Measurements from ENCODE around the gene ETHE1. TPM values are rescaled to one million over a fixed set of nuclear protein-coding genes. Genes with fewer than 3 reads are reported as not detected.
"Not testable (repeated sequence)": the region's sequence is repeated elsewhere in the genome, so short reads cannot be mapped to it uniquely, and the experiment has no call there.

The ETHE1 gene
- total RNA-seq, 1 donor from 2014 or later: 57.3 TPM

- H3K9me3 Mint-ChIP-seq: no peaks in the 10 kb centered on the region
- peak overlapping the region; percentile 90 for H3K27ac Mint-ChIP-seq
- H3K4me1 Mint-ChIP-seq (ENCODE audit: unreplicated experiment): peaks cover 5% of the 10 kb centered on the region
- TF ChIP-seq CTCF (conservative IDR thresholded peaks at IDR 0.05): no peak
- DNase-seq (ENCODE audit: extremely low spot score, unreplicated experiment): no peak
- peak overlapping the region; percentile 89 for H3K4me3 Mint-ChIP-seq
- peaks cover 4% of the 10 kb centered on the region for H3K36me3 Mint-ChIP-seq
- no peaks in the 10 kb centered on the region for H3K27me3 Mint-ChIP-seq
These were observed 1.8 kb downstream of the ETHE1 start for GRCh38 chr19:43524922-43525835.

- not testable (repeated sequence) for H3K27me3 Mint-ChIP-seq; DNase-seq (ENCODE audit: extremely low spot score, unreplicated experiment); H3K9me3 Mint-ChIP-seq; H3K36me3 Mint-ChIP-seq; H3K4me3 Mint-ChIP-seq
- peak overlapping the region; percentile 93 for H3K27ac Mint-ChIP-seq
- peaks cover 11% of the 10 kb centered on the region for H3K4me1 Mint-ChIP-seq (ENCODE audit: unreplicated experiment)
These were observed 3.3 kb downstream of the ETHE1 start for GRCh38 chr19:43523696-43524095.

- H3K4me3 Mint-ChIP-seq: peak overlapping the region; percentile 66
- H3K36me3 Mint-ChIP-seq: peaks cover 9% of the 10 kb centered on the region
- H3K4me1 Mint-ChIP-seq (ENCODE audit: unreplicated experiment): peaks cover 11% of the 10 kb centered on the region
- no peak for TF ChIP-seq CTCF (conservative IDR thresholded peaks at IDR 0.05)
- no peaks in the 10 kb centered on the region for H3K27me3 Mint-ChIP-seq
- DNase-seq (ENCODE audit: extremely low spot score, unreplicated experiment): no peak
- peak overlapping the region; percentile 93 for H3K27ac Mint-ChIP-seq
- no peaks in the 10 kb centered on the region for H3K9me3 Mint-ChIP-seq
These were observed 4.1 kb downstream of the ETHE1 start for GRCh38 chr19:43522929-43523328.

DNA sequence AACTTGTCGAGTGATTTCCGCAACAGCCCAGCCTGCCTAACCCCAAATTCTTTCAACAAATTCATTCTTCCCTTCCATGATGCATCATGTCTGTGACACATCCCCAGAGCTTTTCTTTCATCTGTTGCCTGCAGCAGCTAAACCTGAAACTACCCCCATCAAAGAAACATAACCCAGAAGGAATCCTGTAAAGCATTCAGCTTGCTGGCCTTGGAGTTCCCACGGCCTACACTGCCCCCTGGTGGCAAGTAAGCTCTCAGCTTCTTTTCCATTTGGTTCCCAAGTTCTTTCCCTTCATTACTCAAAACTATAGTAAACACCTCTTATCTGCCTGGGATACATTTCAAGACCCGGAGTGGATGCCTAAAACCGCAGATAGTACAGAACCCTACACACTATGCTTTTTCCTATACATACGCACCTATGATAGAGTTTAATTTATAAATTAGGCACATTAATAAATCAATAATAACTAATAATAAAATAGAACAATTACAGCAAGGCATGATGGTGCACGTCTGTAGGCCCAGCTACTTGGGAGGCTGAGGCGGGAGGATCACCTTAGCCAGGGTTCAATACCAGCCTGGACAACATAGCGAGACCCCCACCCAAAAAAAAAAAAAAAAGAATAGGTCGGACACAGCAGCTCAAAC, 7.4 kb downstream of the ETHE1 start:
- Mint-ChIP-seq H3K27ac (peak overlapping the region; percentile 94), H3K4me3 (peak overlapping the region; percentile 60), H3K27me3 (no peaks in the 10 kb centered on the region), H3K4me1 (ENCODE audit: unreplicated experiment) (peaks cover 6% of the 10 kb centered on the region), H3K36me3 (peaks cover 9% of the 10 kb centered on the region), H3K9me3 (no peaks in the 10 kb centered on the region)
- no peak for DNase-seq (ENCODE audit: extremely low spot score, unreplicated experiment)
- peak; percentile 97 for TF ChIP-seq CTCF (conservative IDR thresholded peaks at IDR 0.05)

DNA sequence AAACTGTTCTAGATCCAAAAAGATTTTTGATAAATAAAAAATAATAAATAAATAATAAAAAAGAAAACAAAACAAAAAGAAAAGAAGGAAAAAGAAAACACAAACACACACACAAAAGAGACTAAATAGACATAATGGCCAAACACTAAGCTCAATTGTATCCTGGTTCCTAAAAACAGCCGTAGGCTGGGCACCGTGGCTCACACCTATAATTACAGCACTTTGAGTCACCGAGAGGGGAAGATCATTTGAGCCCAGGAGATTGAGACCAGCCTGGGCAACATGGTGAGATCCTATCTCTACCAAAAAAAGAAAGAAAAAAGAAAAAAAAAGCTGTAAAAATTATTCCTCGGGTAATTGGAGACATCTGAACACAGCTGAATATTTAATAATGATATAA, 8.9 kb downstream of the ETHE1 start:
- no peak for DNase-seq (ENCODE audit: extremely low spot score, unreplicated experiment)
- Mint-ChIP-seq H3K36me3 (peaks cover 13% of the 10 kb centered on the region), H3K27me3 (no peaks in the 10 kb centered on the region), H3K27ac (peak overlapping the region; percentile 94), H3K4me3 (peak overlapping the region; percentile 62), H3K9me3 (no peaks in the 10 kb centered on the region), H3K4me1 (ENCODE audit: unreplicated experiment) (peaks cover 6% of the 10 kb centered on the region)
- TF ChIP-seq CTCF (conservative IDR thresholded peaks at IDR 0.05): no peak

- H3K4me1 Mint-ChIP-seq (ENCODE audit: unreplicated experiment); H3K9me3 Mint-ChIP-seq; DNase-seq (ENCODE audit: extremely low spot score, unreplicated experiment); H3K4me3 Mint-ChIP-seq; H3K27me3 Mint-ChIP-seq: not testable (repeated sequence)
- Mint-ChIP-seq H3K27ac (peak overlapping the region; percentile 4), H3K36me3 (peaks cover 32% of the 10 kb centered on the region)
These were observed 14.6 kb downstream of the ETHE1 start for GRCh38 chr19:43512399-43512798.
